Head of caudate nucleus (tissue), 42 donors: ENCODE data around the gene STX7.
A peak's percentile ranks its signal among the peaks of the same experiment; 100 is the strongest.
"Not testable (repeated sequence)": the region's sequence is repeated elsewhere in the genome, so short reads cannot be mapped to it uniquely, and the experiment has no call there.

ENCODE experiments used
- DNase-seq, 42 donors: peaks; one replicate each; pipeline versions ENCODE4 v3.0.0 to v3.0.0-alpha.2; 2020 to 2021; ENCODE audit warnings: mixed read lengths in 7 of 42
- intact Hi-C: fragments of 100-400 bp; cut with DNase I; formaldehyde crosslinking; loops from one replicate; pipeline ENCODE4 v1.15.0; 2022

The STX7 gene

GRCh38 chr6:132512638-132513632, at the start of gene STX7:
Gene STX7, minus strand, starts transcription at chr6:132513116. Its CDS starts 9,586 bp downstream, at chr6:132503530.
- intact Hi-C loops, result no loop called here

GRCh38 chr6:132560087-132560486, 47.2 kb upstream of the STX7 start:
- DNase-seq, intact Hi-C loops: not testable (repeated sequence)

More at GRCh38 chr6:132512638-132513632, at the start of gene STX7:
- peak; percentile 90 to 98 (median 95) for DNase-seq

GRCh38 chr6:132552372-132552771, 39.5 kb upstream of the STX7 start, which contains the start of gene TAAR8:
Gene TAAR8, plus strand, starts transcription at chr6:132552672. Its CDS starts 21 bp downstream, at chr6:132552693.
- intact Hi-C loops, result no loop called here
- no peak for DNase-seq

- intact Hi-C loops, result no loop called here
- DNase-seq, result no peak
These were observed 38.3 kb upstream of the STX7 start for GRCh38 chr6:132551214-132551613.

- no peak for DNase-seq
- intact Hi-C loops, result no loop called here
These were observed 36.0 kb upstream of the STX7 start for GRCh38 chr6:132548746-132549463.

GRCh38 chr6:132544826-132545225, 31.9 kb upstream of the STX7 start:
- intact Hi-C loops, result no loop called here
- DNase-seq, result no peak

GRCh38 chr6:132537977-132538376, 25.1 kb upstream of the STX7 start, which contains the start of gene TAAR9:
Gene TAAR9, plus strand, starts transcription at chr6:132538277. Its CDS starts 13 bp downstream, at chr6:132538290.
- no peak for DNase-seq
- intact Hi-C loops, result no loop called here

GRCh38 chr6:132537145-132537544, 24.2 kb upstream of the STX7 start:
- DNase-seq, result no peak
- intact Hi-C loops, result no loop called here

- not testable (repeated sequence) for DNase-seq
- intact Hi-C loops, result loop anchor here (5.0 kb wide), 1 partner anchor 183 kb away; no protein-coding TSS in a partner anchor
These were observed 21.6 kb upstream of the STX7 start for GRCh38 chr6:132534546-132534945.

GRCh38 chr6:132530293-132530974, 17.5 kb upstream of the STX7 start:
- DNase-seq, result peak in 37 of 42 donors; percentile 24 to 91 (median 72)
- intact Hi-C loops, result loop anchor here (5.0 kb wide), 1 partner anchor 187 kb away; no protein-coding TSS in a partner anchor

- no peak for DNase-seq
- intact Hi-C loops, result loop anchor here (10.0 kb wide), 1 partner anchor 287 kb away; the partner anchor contains the start of gene RPS12
These were observed 14.9 kb upstream of the STX7 start for GRCh38 chr6:132527791-132528190.

- DNase-seq, result no peak
- intact Hi-C loops, result loop anchor here (10.0 kb wide), 1 partner anchor 288 kb away; the partner anchor contains the start of gene RPS12
These were observed 13.5 kb upstream of the STX7 start for GRCh38 chr6:132526461-132526860.

- no peak for DNase-seq
- intact Hi-C loops, result loop anchor here (10.0 kb wide), 1 partner anchor 289 kb away; the partner anchor contains the start of gene RPS12
These were observed 12.9 kb upstream of the STX7 start for GRCh38 chr6:132525866-132526265.

- intact Hi-C loops, result loop anchor here (10.0 kb wide), 1 partner anchor 290 kb away; the partner anchor contains the start of gene RPS12
- DNase-seq, result no peak
These were observed 11.7 kb upstream of the STX7 start for GRCh38 chr6:132524646-132525045.

- intact Hi-C loops, result loop anchor here (10.0 kb wide), 1 partner anchor 294 kb away; the partner anchor contains the start of gene RPS12
These were observed 8.0 kb upstream of the STX7 start for GRCh38 chr6:132520953-132521352.

GRCh38 chr6:132515386-132515785, 2.5 kb upstream of the STX7 start:
- intact Hi-C loops, result no loop called here
- no peak for DNase-seq

More at GRCh38 chr6:132520953-132521352, 8.0 kb upstream of the STX7 start:
- DNase-seq, result no peak

GRCh38 chr6:132513831-132514545, 1.1 kb upstream of the STX7 start:
- DNase-seq, result no peak
- intact Hi-C loops, result no loop called here

GRCh38 chr6:132512342-132512637, 626 bp downstream of the STX7 start:
- intact Hi-C loops, result no loop called here
- no peak for DNase-seq
